GM19452 (cell line): ENCODE data around the gene ABCB7.
"Not testable (repeated sequence)": the region's sequence is repeated elsewhere in the genome, so short reads cannot be mapped to it uniquely, and the experiment has no call there.

Experiments used
- ATAC-seq: cut with Tn5 transposase; IDR thresholded peaks from one replicate; pipeline ENCODE4 v1.9.1; 2021; ENCODE audit not compliant: unreplicated experiment

ABCB7 gene

DNA sequence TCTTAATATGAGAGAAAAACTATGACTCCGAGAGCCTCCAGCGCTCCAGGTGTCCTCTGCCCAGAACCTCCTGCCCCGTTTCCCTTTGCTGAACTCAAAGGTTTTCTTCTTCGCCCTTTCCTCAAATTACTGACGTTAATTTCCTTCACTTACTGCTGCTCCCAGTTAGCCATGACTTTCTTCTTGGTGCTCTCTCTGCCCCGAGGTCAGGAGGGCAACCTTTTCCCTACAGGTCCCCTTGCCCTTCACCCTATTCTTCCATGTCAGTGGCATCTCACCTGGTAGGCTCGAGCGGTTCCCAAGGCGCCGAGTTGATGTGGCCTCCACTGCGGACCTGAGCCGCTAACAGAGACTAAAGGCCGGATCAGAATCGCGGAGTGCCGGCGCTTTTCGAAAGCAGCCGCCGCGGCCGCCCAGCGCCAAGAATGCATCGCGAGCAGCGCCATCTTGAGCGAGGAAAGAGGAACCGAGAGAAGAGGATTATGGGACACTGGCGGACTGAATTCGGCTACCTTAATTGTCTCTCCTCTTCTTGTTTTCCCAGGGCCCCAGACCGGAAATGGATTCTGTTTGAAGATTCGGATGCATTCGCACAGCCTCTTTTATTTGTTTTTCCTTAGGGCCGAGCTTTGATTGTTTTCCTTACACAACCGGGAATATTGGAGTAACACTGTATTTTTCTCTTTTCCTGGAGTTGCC is at the start of gene ABCB7:
TSS of gene ABCB7 (minus strand) at position 457 of the 699 bp plus-strand sequence. CDS start at position 446, 11 bp downstream.
- peak; percentile 85 for ATAC-seq

- ATAC-seq: not testable (repeated sequence)
Observed at GRCh38 chrX:75188415-75189206, 32.5 kb upstream of the ABCB7 start.

- ATAC-seq: no peak
Observed at GRCh38 chrX:75181721-75182120, 25.6 kb upstream of the ABCB7 start.

DNA sequence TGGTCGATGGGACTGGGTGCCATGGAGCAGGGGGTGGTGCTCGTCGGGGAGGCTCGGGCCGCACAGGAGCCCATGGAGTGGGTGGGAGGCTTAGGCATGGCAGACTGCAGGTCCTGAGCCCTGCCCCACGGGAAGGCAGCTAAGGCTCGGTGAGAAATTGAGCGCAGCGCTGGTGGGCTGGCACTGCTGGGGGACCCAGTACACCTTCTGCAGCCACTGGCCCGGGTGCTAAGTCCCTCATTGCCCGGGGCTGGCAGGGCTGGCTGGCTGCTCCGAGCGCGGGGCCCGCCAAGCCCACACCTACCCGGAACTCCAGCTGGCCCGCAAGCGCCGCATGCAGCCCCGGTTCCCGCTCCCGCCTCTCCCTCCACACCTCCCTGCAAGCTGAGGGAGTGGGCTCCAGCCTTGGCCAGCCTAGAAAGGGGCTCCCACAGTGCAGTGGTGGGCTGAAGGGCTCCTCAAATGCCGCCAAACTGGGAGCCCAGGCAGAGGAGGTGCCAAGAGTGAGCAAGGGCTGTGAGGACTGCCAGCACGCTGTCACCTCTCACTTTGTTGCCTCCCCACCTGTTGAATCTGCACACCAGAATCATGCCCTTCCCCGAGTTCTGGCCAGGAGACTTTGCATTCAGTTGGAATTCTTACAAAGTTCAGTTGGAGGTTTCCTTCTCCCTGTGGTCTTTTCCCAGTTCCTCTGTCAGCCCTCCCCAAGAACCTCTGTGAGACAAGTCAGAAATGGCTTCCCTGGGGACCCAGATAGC is 23.6 kb upstream of the ABCB7 start:
- ATAC-seq: not testable (repeated sequence)

DNA sequence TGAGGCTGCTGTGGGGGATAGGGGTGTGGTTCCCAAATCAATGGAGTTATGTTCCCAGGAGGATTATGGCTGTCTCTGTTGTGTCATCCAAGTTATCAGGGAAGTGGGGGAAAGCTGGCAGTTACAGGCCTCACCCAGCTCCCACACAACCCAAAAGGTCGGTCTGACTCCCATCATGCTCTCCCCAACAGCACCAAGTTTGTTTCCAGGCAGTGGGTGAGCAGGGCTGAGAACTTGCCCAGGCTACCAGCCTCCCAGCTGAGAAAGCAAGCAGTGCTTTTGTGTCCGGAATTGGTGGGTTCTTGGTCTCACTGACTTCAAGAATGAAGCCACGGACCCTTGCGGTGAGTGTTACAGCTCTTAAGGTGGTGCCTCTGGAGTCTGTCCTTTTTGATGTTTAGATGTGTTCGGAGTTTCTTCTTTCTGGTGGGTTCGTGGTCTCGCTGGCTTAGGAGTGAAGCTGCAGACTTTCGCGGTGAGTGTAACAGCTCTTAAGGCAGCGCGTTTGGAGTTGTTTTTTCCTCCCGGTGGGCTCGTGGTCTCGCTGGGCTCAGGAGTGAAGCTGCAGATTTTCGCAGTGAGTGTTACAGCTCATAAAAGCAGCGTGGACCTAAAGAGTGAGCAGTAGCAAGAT is 16.3 kb upstream of the ABCB7 start:
- not testable (repeated sequence) for ATAC-seq

DNA sequence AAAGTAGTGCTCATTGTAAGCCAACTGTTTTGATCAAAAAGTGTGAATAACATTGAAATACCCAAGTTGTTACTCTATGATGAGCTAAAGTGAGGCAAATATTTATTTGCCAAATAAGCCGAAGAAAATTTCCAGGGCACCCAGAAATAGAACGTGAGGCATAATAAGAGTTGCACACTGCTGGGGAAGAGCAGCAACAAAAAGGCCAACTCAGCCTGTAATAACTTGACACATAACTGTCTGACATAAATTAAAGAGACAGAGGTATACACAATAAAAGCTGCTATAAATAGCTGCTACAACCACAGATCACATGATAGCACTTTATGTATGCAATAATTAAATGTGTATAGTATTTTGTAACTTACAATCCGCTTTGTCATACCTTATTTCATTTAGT is 2.0 kb upstream of the ABCB7 start:
- ATAC-seq: no peak

GRCh38 chrX:75156531-75156945 is 455 bp upstream of the ABCB7 start:
- ATAC-seq: no peak

DNA sequence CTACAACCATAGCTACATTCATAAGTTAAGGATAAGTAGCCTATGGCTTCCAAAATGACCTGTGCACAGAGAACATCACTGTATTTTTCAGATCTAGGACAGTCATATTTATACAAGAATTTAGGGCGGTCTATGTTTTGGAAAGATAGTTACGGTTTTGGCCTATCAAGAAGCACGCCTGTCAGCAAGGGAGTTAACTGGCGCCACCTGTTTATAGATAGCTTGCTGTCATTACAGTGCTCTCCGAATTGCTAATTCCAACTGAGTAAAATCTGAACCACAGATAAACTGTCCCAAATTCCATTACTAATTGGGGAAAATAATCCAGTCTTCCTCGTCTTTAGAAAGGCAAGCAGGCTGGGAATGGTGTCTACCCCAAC is 646 bp downstream of the ABCB7 start:
- peak; percentile 32 for ATAC-seq

DNA sequence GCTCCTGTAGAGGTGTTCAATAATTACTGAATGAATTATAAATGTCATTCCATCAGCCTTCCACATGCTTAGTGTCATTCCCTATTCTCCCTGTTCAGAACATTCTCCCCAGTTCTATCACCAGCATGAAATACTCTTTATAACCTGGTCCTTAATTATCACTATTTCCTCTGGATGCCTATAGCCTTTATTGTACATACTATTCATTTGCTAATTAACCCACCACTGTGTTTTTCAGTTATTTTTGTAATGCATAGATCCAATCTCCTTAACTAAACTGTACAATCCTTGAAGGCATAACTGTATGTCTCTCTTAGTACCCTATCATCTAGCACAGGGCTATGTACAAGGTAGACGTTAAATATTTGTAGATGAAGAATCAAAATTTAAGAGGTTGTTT is 1.2 kb downstream of the ABCB7 start:
- ATAC-seq: no peak

DNA sequence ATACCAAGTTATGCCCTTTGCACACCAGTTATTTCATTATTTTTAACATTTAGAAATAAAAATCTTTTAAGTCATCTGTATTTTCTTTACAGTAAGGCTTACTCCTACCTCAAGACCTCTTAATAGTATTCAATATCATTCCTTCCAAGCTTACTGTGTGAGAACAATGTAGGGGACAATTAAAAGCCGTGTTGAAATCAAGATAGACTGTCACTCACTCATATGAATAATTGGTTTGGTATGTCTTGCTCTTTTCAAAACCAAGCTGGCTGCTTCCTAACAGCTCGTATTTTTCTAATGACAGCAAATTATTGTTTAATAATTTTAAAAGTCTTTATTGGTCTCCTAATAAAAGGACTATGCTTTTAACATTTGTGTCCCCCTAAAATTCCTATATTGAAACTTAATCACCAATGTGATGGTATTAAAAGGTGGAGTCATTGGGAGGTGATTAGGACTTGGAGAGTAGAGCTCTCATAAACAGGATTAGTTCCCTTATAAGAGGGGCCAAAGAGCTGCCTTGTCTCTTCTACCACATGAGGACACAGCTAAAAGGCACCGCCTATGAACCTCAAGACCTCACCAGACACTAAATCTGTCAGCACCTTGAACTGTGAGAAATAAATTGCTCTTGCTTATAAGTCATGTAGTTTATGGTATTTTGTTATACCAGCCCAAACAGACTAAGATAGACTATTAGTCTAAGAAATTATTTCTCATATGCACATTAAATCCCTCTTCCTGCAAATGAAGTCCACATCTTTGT is 4.1 kb downstream of the ABCB7 start:
- ATAC-seq: no peak

DNA sequence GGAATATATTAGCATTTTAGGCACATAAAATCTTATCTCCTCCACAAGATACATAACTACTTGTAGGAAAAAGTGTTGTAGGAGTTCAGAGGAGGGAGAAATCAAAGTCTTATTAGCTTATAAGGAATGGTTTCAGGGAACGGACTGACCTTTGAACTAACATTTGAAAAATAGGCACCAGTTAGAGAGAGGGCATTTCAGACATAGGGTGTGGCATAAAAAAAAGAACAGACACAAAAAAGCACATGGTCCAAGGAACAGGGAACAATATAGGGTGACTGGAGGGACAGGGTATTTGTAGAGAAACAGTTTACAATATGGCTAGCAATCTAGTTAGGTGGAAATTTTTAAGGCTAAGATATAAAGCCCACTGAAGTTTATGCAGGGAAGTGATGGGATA is 6.4 kb downstream of the ABCB7 start:
- no peak for ATAC-seq

DNA sequence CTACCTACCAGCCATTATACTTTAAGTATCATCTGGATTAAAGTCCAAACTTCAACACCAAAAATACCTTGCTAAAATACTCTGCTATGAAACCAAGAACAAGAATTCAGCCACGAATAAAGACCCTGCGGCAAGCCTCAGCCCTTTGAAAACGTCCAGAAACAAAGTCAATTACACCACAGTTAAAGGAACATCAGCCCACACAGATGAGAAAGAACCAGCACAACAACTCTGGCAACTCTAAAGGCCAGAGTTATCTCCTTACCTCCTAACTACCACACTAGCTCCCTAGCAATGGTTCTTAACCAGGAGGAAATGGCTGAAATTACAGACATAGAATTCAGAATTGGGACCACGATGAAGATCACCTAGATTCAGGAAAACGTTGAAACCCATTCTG is 23.4 kb downstream of the ABCB7 start:
- ATAC-seq: no peak

GRCh38 chrX:75131973-75132627 is 24.0 kb downstream of the ABCB7 start:
- ATAC-seq: no peak

GRCh38 chrX:75129069-75129468 is 27.0 kb downstream of the ABCB7 start:
- not testable (repeated sequence) for ATAC-seq

- ATAC-seq: no peak
Observed at GRCh38 chrX:75118296-75118695, 37.8 kb downstream of the ABCB7 start.

DNA sequence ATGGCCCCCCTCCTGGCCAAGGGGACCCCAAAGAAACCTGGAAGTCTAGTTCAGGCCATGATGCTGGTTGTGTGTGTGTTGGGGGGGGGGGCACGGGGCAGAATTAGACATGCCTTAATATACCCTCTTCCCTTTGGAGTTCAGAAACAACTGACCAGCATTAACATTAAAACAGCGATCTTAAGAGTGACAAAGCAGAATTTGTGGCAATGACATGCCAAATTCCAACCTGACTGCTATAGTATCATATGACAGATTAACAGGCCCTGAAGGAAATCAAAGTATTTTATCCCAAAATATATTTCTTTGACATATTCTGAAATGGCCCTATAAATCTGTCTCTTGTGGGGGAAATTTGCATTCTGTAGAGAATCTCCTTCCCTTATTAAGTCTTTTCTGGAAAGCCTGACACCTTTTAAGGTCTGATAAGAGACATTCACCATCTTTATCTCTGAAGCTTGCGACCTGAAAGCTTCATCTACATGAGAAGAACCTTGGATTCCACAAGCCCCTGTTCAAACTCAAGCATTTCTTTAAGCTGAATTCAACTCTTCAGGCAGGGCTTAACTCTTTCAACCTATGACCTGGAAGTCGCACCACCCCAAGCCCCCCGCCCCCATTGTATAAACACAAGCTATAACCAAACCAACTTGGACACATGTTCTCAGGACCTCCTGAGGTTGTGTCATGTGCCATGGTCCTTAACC is 40.2 kb downstream of the ABCB7 start:
- ATAC-seq: no peak

- ATAC-seq: no peak
Observed at GRCh38 chrX:75114638-75115037, 41.4 kb downstream of the ABCB7 start.

GRCh38 chrX:75113664-75114063 is 42.4 kb downstream of the ABCB7 start:
- ATAC-seq: no peak

DNA sequence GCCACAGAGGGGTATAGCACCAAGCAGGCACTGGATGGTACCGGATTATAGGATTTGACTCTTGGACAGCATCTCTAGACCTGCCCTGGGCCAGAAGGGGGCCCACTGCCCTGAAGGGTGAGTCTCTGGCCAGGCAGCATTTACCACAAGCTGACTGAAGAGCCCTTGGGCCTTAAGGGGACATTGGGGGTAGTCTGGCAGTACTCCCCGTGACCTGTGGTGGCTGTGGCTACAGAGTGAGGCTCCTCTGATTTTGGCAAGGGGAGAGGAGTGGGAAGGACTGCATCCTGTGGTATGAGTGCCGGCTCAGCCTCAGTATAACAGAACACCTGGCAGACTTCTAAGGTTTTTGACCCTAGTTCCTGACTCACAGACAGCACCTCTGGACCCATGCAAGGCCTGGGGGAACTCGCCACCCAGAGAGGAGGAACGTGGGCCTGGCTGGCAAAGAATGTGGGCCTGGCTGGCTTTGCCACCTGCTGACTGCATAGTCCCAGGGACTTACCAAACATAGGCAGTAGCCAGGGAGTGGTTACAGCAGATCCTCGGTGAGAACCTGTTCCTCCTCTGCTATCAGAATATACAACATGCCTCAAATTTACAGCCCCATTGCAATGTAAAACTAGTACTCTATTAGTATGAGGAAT is 48.1 kb downstream of the ABCB7 start:
- ATAC-seq: no peak
